Effector memory CD4-positive, alpha-beta T cell (primary cell): ENCODE measurements around the gene LZTS3.
"Not testable (repeated sequence)": the region's sequence is repeated elsewhere in the genome, so short reads cannot be mapped to it uniquely, and the experiment has no call there.

ENCODE experiments used
- DNase-seq, 3 donors: peaks; one replicate each; pipeline ENCODE4 v3.0.0-alpha.2; 2020
- H3K27ac ChIP-seq: 2 replicates; pipeline ENCODE4 v1.7.0; 2013; ENCODE audit warnings: mild to moderate bottlenecking, low read length, moderate library complexity; ENCODE audit not compliant: insufficient read depth, poor library complexity, severe bottlenecking
- H3K27me3 ChIP-seq: replicated peaks from 2 replicates; pipeline ENCODE4 v1.7.0; 2013; ENCODE audit warnings: mild to moderate bottlenecking, low read length; ENCODE audit not compliant: insufficient read depth, control insufficient read depth, poor library complexity, severe bottlenecking
- H3K36me3 ChIP-seq: 2 replicates; pipeline ENCODE4 v1.7.0; 2013; ENCODE audit warnings: mild to moderate bottlenecking, low read length, moderate library complexity; ENCODE audit not compliant: control insufficient read depth, insufficient read depth
- H3K4me1 ChIP-seq: 2 replicates; pipeline ENCODE4 v1.7.0; 2013; ENCODE audit warnings: low read length, mild to moderate bottlenecking; ENCODE audit not compliant: control insufficient read depth, insufficient read depth, poor library complexity, severe bottlenecking
- H3K4me3 ChIP-seq: 2 replicates; pipeline ENCODE4 v1.7.0; 2013; ENCODE audit warnings: low read length, low read depth, mild to moderate bottlenecking; ENCODE audit not compliant: insufficient read depth, poor library complexity, severe bottlenecking
- H3K9me3 ChIP-seq: 2 replicates; pipeline ENCODE4 v1.7.0; 2013; ENCODE audit warnings: mild to moderate bottlenecking, low read length, moderate library complexity; ENCODE audit not compliant: control insufficient read depth

The LZTS3 gene

GRCh38 chr20:3124773-3125560 is 48.4 kb downstream of the LZTS3 start:
- not testable (repeated sequence) for H3K4me3 ChIP-seq, H3K27me3 ChIP-seq, H3K9me3 ChIP-seq, DNase-seq, H3K36me3 ChIP-seq, H3K27ac ChIP-seq
- peaks cover 21% of the 10 kb centered on the region for H3K4me1 ChIP-seq

GRCh38 chr20:3124163-3124562 is 49.2 kb downstream of the LZTS3 start:
- not testable (repeated sequence) for DNase-seq, H3K4me3 ChIP-seq, H3K9me3 ChIP-seq, H3K27ac ChIP-seq, H3K36me3 ChIP-seq, H3K27me3 ChIP-seq
- H3K4me1 ChIP-seq = peaks cover 21% of the 10 kb centered on the region

GRCh38 chr20:3123542-3123941 is 49.8 kb downstream of the LZTS3 start:
- Histone ChIP-seq H3K27ac (peak overlapping the region; percentile 36), H3K4me3 (no peak overlapping the region), H3K4me1 (peaks cover 21% of the 10 kb centered on the region), H3K36me3 (no peaks in the 10 kb centered on the region), H3K9me3 (no peaks in the 10 kb centered on the region), H3K27me3 (no peaks in the 10 kb centered on the region)
- DNase-seq = no peak

- Histone ChIP-seq H3K36me3 (no peaks in the 10 kb centered on the region), H3K27ac (peak overlapping the region; percentile 59)
- no peak for DNase-seq
Measured at GRCh38 chr20:3121955-3122610, 51.3 kb downstream of the LZTS3 start.

GRCh38 chr20:3121271-3121911 is 52.0 kb downstream of the LZTS3 start:
- Histone ChIP-seq H3K4me1 (peaks cover 21% of the 10 kb centered on the region), H3K4me3 (no peak overlapping the region), H3K27me3 (no peaks in the 10 kb centered on the region), H3K9me3 (no peaks in the 10 kb centered on the region), H3K27ac (peak overlapping the region; percentile 59), H3K36me3 (no peaks in the 10 kb centered on the region)
- no peak for DNase-seq

More at GRCh38 chr20:3121955-3122610, 51.3 kb downstream of the LZTS3 start:
- no peaks in the 10 kb centered on the region for H3K27me3 ChIP-seq
- H3K4me1 ChIP-seq = peaks cover 21% of the 10 kb centered on the region
- H3K4me3 ChIP-seq = no peak overlapping the region
- H3K9me3 ChIP-seq = no peaks in the 10 kb centered on the region

GRCh38 chr20:3119044-3119443 is 54.3 kb downstream of the LZTS3 start:
- Histone ChIP-seq H3K4me3 (no peak overlapping the region), H3K27me3 (no peaks in the 10 kb centered on the region), H3K9me3 (no peaks in the 10 kb centered on the region), H3K4me1 (peaks cover 21% of the 10 kb centered on the region), H3K27ac (no peak overlapping the region), H3K36me3 (peaks cover 3% of the 10 kb centered on the region)
- no peak for DNase-seq

- H3K27ac ChIP-seq, H3K4me3 ChIP-seq, H3K9me3 ChIP-seq, H3K36me3 ChIP-seq, H3K27me3 ChIP-seq: not testable (repeated sequence)
- DNase-seq = peak in 2 of 3 donors; percentile 9 to 21
- H3K4me1 ChIP-seq = peaks cover 15% of the 10 kb centered on the region
Measured at GRCh38 chr20:3117839-3118379, 55.4 kb downstream of the LZTS3 start.

GRCh38 chr20:3116341-3116740 is 57.0 kb downstream of the LZTS3 start:
- Histone ChIP-seq H3K9me3 (no peaks in the 10 kb centered on the region), H3K4me1 (peaks cover 8% of the 10 kb centered on the region), H3K27me3 (no peaks in the 10 kb centered on the region), H3K4me3 (no peak overlapping the region), H3K27ac (no peak overlapping the region), H3K36me3 (peaks cover 7% of the 10 kb centered on the region)
- DNase-seq = no peak

- no peak overlapping the region for H3K4me3 ChIP-seq
- H3K4me1 ChIP-seq = no peaks in the 10 kb centered on the region
- no peaks in the 10 kb centered on the region for H3K27me3 ChIP-seq
- no peaks in the 10 kb centered on the region for H3K9me3 ChIP-seq
- DNase-seq = peak in 1 of 3 donors; percentile 7
- no peak overlapping the region for H3K27ac ChIP-seq
- peaks cover 7% of the 10 kb centered on the region for H3K36me3 ChIP-seq
Measured at GRCh38 chr20:3115190-3116107, 57.9 kb downstream of the LZTS3 start.
